ENCODE measurements around the gene DHX58.

GRCh38 chr17:42153919-42154742 lies 41.6 kb upstream of the DHX58 start:
- no peak for TF ChIP-seq CTCF (IDR thresholded peaks at IDR 0.05; ENCODE audit: low read depth, low read length, missing input control)
- no peak for TF ChIP-seq RAD21 (IDR thresholded peaks at IDR 0.05)
- TF ChIP-seq, protein P1, sequence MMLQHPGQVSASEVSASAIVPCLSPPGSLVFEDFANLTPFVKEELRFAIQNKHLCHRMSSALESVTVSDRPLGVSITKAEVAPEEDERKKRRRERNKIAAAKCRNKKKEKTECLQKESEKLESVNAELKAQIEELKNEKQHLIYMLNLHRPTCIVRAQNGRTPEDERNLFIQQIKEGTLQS (IDR thresholded peaks at IDR 0.05) = no peak
- TF ChIP-seq SP1 (IDR thresholded peaks at IDR 0.05) = no peak
- TF ChIP-seq REST (IDR thresholded peaks at IDR 0.05) = no peak
